GM23338 (cell line): ENCODE results near the gene EPHB6. TPM values are rescaled to one million over a fixed set of nuclear protein-coding genes. Genes with fewer than 3 reads are reported as not detected.

ENCODE experiments used
- ATAC-seq: fragments of 200-7000 bp; cut with Tn5 transposase; 3 replicates; pipeline ENCODE4 v1.9.1; 2020
- DNase-seq: peaks from one replicate; pipeline ENCODE4 v3.0.0-alpha.2; 2015; ENCODE audit warnings: low spot score
- H2AFZ ChIP-seq: fragments of 200-600 bp; sonication (generic); 2 replicates; pipeline ENCODE4 v1.8.0; 2016; ENCODE audit warnings: antibody characterized with exemption, mild to moderate bottlenecking, moderate library complexity
- H3F3A ChIP-seq: fragments of 200-600 bp; sonication (generic); replicated peaks from 2 replicates; pipeline ENCODE4 v1.8.0; 2017; ENCODE audit warnings: antibody characterized with exemption, mixed run types, low read depth
- H3K27ac ChIP-seq: fragments of 200-600 bp; sonication (generic); 2 replicates; pipeline ENCODE4 v1.6.1; 2016; ENCODE audit warnings: low read depth
- H3K27me3 ChIP-seq: fragments of 200-600 bp; sonication (generic); 2 replicates; pipeline ENCODE4 v1.8.0; 2016; ENCODE audit warnings: mild to moderate bottlenecking, mixed run types, moderate library complexity; ENCODE audit not compliant: insufficient read depth
- H3K36me3 ChIP-seq: fragments of 200-600 bp; sonication (generic); 2 replicates; pipeline ENCODE4 v1.8.0; 2016; ENCODE audit warnings: mild to moderate bottlenecking; ENCODE audit not compliant: insufficient read depth
- H3K4me1 ChIP-seq: fragments of 200-600 bp; sonication (generic); 2 replicates; pipeline ENCODE4 v1.8.0; 2016; ENCODE audit warnings: mild to moderate bottlenecking, moderate library complexity; ENCODE audit not compliant: insufficient read depth
- H3K4me2 ChIP-seq: fragments of 200-600 bp; sonication (generic); 2 replicates; pipeline ENCODE4 v1.7.1; 2017; ENCODE audit warnings: mixed run types
- H3K4me3 ChIP-seq: fragments of 200-600 bp; sonication (generic); 2 replicates; pipeline ENCODE4 v1.6.1; 2016; ENCODE audit warnings: mixed run types
- H3K79me2 ChIP-seq: fragments of 200-600 bp; sonication (generic); replicated peaks from 2 replicates; pipeline ENCODE4 v1.8.0; 2017; ENCODE audit warnings: mild to moderate bottlenecking; ENCODE audit not compliant: insufficient read depth
- H3K9me2 ChIP-seq: fragments of 200-600 bp; sonication (generic); 2 replicates; pipeline ENCODE4 v1.8.0; 2017; ENCODE audit not compliant: insufficient read depth
- H4K20me1 ChIP-seq: fragments of 200-600 bp; sonication (generic); replicated peaks from 2 replicates; pipeline ENCODE4 v1.8.0; 2017; ENCODE audit warnings: mild to moderate bottlenecking; ENCODE audit not compliant: insufficient read depth
- H3K27ac Mint-ChIP-seq: 2 replicates; pipeline ENCODE4 v1.8.0; 2020; ENCODE audit warnings: inconsistent platforms, mild to moderate bottlenecking, moderate library complexity, mixed read lengths
- H3K27me3 Mint-ChIP-seq: 3 replicates; pipeline ENCODE4 v1.8.0; 2022; ENCODE audit warnings: low read depth, mild to moderate bottlenecking, moderate library complexity, mixed read lengths, inconsistent platforms; ENCODE audit not compliant: insufficient read depth, poor library complexity
- H3K36me3 Mint-ChIP-seq: 3 replicates; pipeline ENCODE4 v1.8.0; 2021; ENCODE audit warnings: low read depth, mild to moderate bottlenecking, inconsistent platforms, moderate library complexity, mixed read lengths
- H3K4me1 Mint-ChIP-seq: 3 replicates; pipeline ENCODE4 v1.8.0; 2020; ENCODE audit warnings: mild to moderate bottlenecking, inconsistent platforms, mixed read lengths
- H3K4me3 Mint-ChIP-seq: 3 replicates; pipeline ENCODE4 v1.8.0; 2021; ENCODE audit warnings: moderate library complexity, mild to moderate bottlenecking, inconsistent platforms, mixed read lengths
- H3K9me3 Mint-ChIP-seq: 3 replicates; pipeline ENCODE4 v1.8.0; 2020; ENCODE audit warnings: moderate library complexity, mild to moderate bottlenecking, inconsistent platforms, mixed read lengths
- CREB1 ChIP-seq: fragments of 250-450 bp; sonication (Bioruptor Pico); IDR thresholded peaks from 2 replicates; pipeline ENCODE4 v1.5.0; 2020; ENCODE audit warnings: low read depth, mild to moderate bottlenecking, moderate library complexity
- JUNB ChIP-seq: IDR thresholded peaks from one replicate; pipeline ENCODE4 v1.6.1; 2016; ENCODE audit warnings: antibody characterized with exemption; ENCODE audit not compliant: unreplicated experiment
- NANOG ChIP-seq: IDR thresholded peaks from 2 replicates; pipeline ENCODE4 v1.6.1; 2016; ENCODE audit warnings: antibody characterized with exemption, borderline replicate concordance
- POLR2AphosphoS5 ChIP-seq: IDR thresholded peaks from 2 replicates; pipeline ENCODE4 v1.6.1; 2016; ENCODE audit warnings: antibody characterized with exemption, low read depth
- STAT1 ChIP-seq: IDR thresholded peaks from one replicate; pipeline ENCODE4 v1.6.1; 2016; ENCODE audit warnings: antibody characterized with exemption; ENCODE audit not compliant: unreplicated experiment
- ZNF114 ChIP-seq: fragments of 250-450 bp; sonication (Bioruptor Pico); IDR thresholded peaks from 2 replicates; pipeline ENCODE4 v1.5.0; 2020; ENCODE audit warnings: mild to moderate bottlenecking, moderate library complexity
- polyA plus RNA-seq: library from polyadenylated mRNA; unstranded; fragments of >200 nt; fragmentation: Nextera tagmentation; extraction: Ambion mirVana; gene quantifications from 2 replicates; pipeline ENCODE4 v1.2.1, GENCODE V29; 2016
- total RNA-seq: library from RNA; depleted of rRNA; stranded (reverse); fragments of >200 nt; shearing (Covaris generic); gene quantifications from 2 replicates; pipeline ENCODE4 v1.2.3, GENCODE V29; 2014
- TF ChIP-seq, protein P1 (sequence below), 2 experiments: fragments of 200-600 bp in 1 of 2; sonication (generic) in 1 of 2; conservative IDR thresholded peaks; 2 replicates each; pipeline versions ENCODE4 v1.5.1 to v1.6.1; 2016 to 2017; ENCODE audit warnings: antibody characterized with exemption in 2 of 2, low read depth in 2 of 2, mild to moderate bottlenecking in 2 of 2, moderate library complexity in 1 of 2
- TF ChIP-seq, protein P2 (sequence below): IDR thresholded peaks from 2 replicates; pipeline ENCODE4 v1.6.1; 2016; ENCODE audit warnings: antibody characterized with exemption

The EPHB6 gene
- total and polyA plus RNA-seq, 2 experiments from 2014 or later = 20.8 to 27.5 TPM

DNA sequence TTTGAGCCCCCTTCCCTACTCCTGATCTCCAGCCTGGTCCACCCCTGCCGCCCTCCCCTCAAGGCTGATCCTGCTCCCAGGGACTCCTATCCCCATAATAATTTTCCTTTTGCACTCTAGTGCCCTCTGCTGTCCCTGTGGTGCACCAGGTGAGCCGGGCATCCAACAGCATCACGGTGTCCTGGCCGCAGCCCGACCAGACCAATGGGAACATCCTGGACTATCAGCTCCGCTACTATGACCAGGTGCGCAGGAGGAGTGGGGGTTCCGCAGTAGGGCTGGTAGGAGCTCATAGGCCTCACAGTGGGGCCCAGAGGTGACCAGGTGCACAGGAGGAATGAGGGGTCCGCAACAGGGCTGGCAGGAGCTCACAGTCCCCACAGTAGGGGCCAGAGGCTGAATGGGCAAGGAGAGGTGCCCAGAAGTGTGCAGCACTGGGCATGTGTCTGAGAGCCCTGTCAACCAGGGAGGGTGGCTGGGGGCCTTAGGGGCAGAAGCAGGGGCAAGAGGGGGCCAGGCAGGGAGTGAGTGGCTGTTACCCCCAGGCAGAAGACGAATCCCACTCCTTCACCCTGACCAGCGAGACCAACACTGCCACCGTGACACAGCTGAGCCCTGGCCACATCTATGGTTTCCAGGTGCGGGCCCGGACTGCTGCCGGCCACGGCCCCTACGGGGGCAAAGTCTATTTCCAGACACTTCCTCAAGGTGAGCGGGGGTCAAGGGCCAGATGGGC is 11.7 kb downstream of the EPHB6 start:
- H3K4me1 ChIP-seq = peaks cover 20% of the 10 kb centered on the region
- H3K4me3 ChIP-seq = no peak overlapping the region
- Mint-ChIP-seq H3K27ac (no peak overlapping the region; the same call in 1 of the 2 replicates), H3K4me1 (peaks cover 32% of the 10 kb centered on the region), H3K4me3 (no peak overlapping the region), H3K27me3 (peaks cover 13% of the 10 kb centered on the region), H3K36me3 (peaks cover 8% of the 10 kb centered on the region; the same call in 2 of the 3 replicates), H3K9me3 (no peaks in the 10 kb centered on the region)
- H2AFZ ChIP-seq = no peak overlapping the region
- no peaks in the 10 kb centered on the region; the same call in 1 of the 2 replicates for H3K36me3 ChIP-seq
- H3K4me2 ChIP-seq = no peak overlapping the region
- H3K79me2 ChIP-seq = no peaks in the 10 kb centered on the region
- no peak for TF ChIP-seq POLR2AphosphoS5
- TF ChIP-seq STAT1 = no peak
- no peak for TF ChIP-seq CREB1 (CRISPR knock-in tag)
- TF ChIP-seq, protein P1, sequence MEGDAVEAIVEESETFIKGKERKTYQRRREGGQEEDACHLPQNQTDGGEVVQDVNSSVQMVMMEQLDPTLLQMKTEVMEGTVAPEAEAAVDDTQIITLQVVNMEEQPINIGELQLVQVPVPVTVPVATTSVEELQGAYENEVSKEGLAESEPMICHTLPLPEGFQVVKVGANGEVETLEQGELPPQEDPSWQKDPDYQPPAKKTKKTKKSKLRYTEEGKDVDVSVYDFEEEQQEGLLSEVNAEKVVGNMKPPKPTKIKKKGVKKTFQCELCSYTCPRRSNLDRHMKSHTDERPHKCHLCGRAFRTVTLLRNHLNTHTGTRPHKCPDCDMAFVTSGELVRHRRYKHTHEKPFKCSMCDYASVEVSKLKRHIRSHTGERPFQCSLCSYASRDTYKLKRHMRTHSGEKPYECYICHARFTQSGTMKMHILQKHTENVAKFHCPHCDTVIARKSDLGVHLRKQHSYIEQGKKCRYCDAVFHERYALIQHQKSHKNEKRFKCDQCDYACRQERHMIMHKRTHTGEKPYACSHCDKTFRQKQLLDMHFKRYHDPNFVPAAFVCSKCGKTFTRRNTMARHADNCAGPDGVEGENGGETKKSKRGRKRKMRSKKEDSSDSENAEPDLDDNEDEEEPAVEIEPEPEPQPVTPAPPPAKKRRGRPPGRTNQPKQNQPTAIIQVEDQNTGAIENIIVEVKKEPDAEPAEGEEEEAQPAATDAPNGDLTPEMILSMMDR (conservative IDR thresholded peaks at IDR 0.05; ENCODE audit: low read depth in 2 of 2) = peak; percentile 77 to 87
- TF ChIP-seq JUNB = no peak
- peak; percentile 85 for DNase-seq
- H3K27ac ChIP-seq = no peak overlapping the region
- H4K20me1 ChIP-seq = no peaks in the 10 kb centered on the region
- no peaks in the 10 kb centered on the region for H3F3A ChIP-seq
- H3K27me3 ChIP-seq = no peaks in the 10 kb centered on the region
- ATAC-seq = peak; percentile 90
- H3K9me2 ChIP-seq = no peaks in the 10 kb centered on the region

DNA sequence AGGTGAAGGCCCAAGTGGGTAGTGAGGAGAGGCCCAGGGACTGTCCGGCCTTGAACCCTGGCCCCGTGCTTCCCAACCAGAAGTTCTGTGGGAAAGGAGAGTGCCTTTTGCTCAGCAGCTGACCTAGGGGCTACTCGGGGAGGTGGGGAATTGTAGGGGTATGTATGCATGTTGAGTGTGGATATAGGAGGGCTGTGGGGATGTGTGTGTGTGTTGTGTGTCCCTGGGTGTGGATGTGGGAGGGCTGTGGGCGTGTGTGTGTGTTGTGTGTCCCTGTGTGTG is 12.2 kb downstream of the EPHB6 start:
- H3K4me2 ChIP-seq = no peak overlapping the region
- no peaks in the 10 kb centered on the region for H3K27me3 ChIP-seq
- H3K27ac Mint-ChIP-seq = no peak overlapping the region
- peaks cover 8% of the 10 kb centered on the region; the same call in 2 of the 3 replicates for H3K36me3 Mint-ChIP-seq
- no peak overlapping the region for H2AFZ ChIP-seq
- no peak overlapping the region for H3K4me3 ChIP-seq
- no peaks in the 10 kb centered on the region for H3F3A ChIP-seq
- peaks cover 14% of the 10 kb centered on the region for H3K4me1 ChIP-seq
- H3K27ac ChIP-seq = no peak overlapping the region
- no peaks in the 10 kb centered on the region for H3K9me2 ChIP-seq
- H4K20me1 ChIP-seq = no peaks in the 10 kb centered on the region
- H3K27me3 Mint-ChIP-seq = peaks cover 13% of the 10 kb centered on the region
- no peaks in the 10 kb centered on the region for H3K79me2 ChIP-seq
- no peak for ATAC-seq
- no peaks in the 10 kb centered on the region; the same call in 1 of the 2 replicates for H3K36me3 ChIP-seq
- DNase-seq = no peak
- no peak overlapping the region for H3K4me3 Mint-ChIP-seq
- H3K4me1 Mint-ChIP-seq = peaks cover 27% of the 10 kb centered on the region
- H3K9me3 Mint-ChIP-seq = no peaks in the 10 kb centered on the region
- TF ChIP-seq NANOG (no peak), ZNF114 (CRISPR knock-in tag) (no peak)
- TF ChIP-seq, protein P2, sequence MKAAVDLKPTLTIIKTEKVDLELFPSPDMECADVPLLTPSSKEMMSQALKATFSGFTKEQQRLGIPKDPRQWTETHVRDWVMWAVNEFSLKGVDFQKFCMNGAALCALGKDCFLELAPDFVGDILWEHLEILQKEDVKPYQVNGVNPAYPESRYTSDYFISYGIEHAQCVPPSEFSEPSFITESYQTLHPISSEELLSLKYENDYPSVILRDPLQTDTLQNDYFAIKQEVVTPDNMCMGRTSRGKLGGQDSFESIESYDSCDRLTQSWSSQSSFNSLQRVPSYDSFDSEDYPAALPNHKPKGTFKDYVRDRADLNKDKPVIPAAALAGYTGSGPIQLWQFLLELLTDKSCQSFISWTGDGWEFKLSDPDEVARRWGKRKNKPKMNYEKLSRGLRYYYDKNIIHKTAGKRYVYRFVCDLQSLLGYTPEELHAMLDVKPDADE = no peak
- TF ChIP-seq, protein P1 (conservative IDR thresholded peaks at IDR 0.05; ENCODE audit: low read depth in 2 of 2) = no peak
